HepG2 (cell line): ENCODE results near the gene SMAD3. TPM values are rescaled to one million over a fixed set of nuclear protein-coding genes. Genes with fewer than 3 reads are reported as not detected.

Experiments used
- ATAC-seq: fragments of 200-7000 bp; cut with Tn5 transposase; 3 replicates; pipeline ENCODE4 v1.9.1; 2020; ENCODE audit warnings: mild to moderate bottlenecking, moderate library complexity
- BruUV-seq: library from RNA; stranded (reverse); fragments of 400-500 nt; replicated peaks from 2 replicates; lab custom pipeline; 2021; lab: Mats Ljungman, UMichigan
- CTCF ChIA-PET: fragments of 300-600 bp; formaldehyde crosslinking; extraction: SDS; loops from one replicate; lab custom pipeline; 2021; ENCODE audit warnings: low total read pairs, inconsistent platforms, low intra/inter-chr PET ratio; lab: Yijun Ruan, JAX
- POLR2A ChIA-PET: fragments of 350-600 bp; sonication (Branson Sonifier 250); formaldehyde crosslinking; loops from one replicate; lab custom pipeline; 2020; ENCODE audit warnings: antibody characterized with exemption, inconsistent platforms; lab: Yijun Ruan, JAX
- DNase-seq: peaks from one replicate; pipeline ENCODE4 v3.0.0-alpha.2; 2015; ENCODE audit warnings: low spot score
- FAIRE-seq: peaks from 3 replicates; lab custom pipeline; 2011; peaks lifted over from hg19 to GRCh38; lab: Jason Lieb, UNC
- H2AFZ ChIP-seq: one replicate; pipeline ENCODE4 v1.6.1; 2011; ENCODE audit warnings: low read length, inconsistent platforms
- H3K27ac ChIP-seq: fragments of 300-600 bp; 3 replicates; pipeline ENCODE4 v1.8.0; 2011; ENCODE audit warnings: mixed run types, mild to moderate bottlenecking, mixed read lengths, low read length, inconsistent platforms; ENCODE audit not compliant: insufficient read depth; ENCODE audit errors: extremely low read length
- H3K27me3 ChIP-seq, 2 experiments: fragments of 200-600 bp in 1 of 2; 2 replicates in 1 of 2; 3 replicates in 1 of 2; pipeline versions ENCODE4 v1.6.0 to v1.8.0; 2011; ENCODE audit warnings: low read length in 2 of 2, mild to moderate bottlenecking in 2 of 2, moderate library complexity in 2 of 2, inconsistent platforms in 1 of 2; ENCODE audit not compliant: insufficient read depth in 2 of 2, control insufficient read depth in 1 of 2
- H3K36me3 ChIP-seq, 2 experiments: fragments of 200-600 bp in 1 of 2; replicated peaks in 1 of 2; 2 replicates in 1 of 2; 3 replicates in 1 of 2; pipeline versions ENCODE4 v1.5.1 to v1.8.0; 2011; ENCODE audit warnings: low read length in 2 of 2, inconsistent platforms in 1 of 2; ENCODE audit not compliant: insufficient read depth in 2 of 2, control insufficient read depth in 1 of 2
- H3K4me1 ChIP-seq: 2 replicates; pipeline ENCODE4 v1.5.1; 2012; ENCODE audit warnings: low read length, inconsistent platforms; ENCODE audit not compliant: insufficient read depth
- H3K4me2 ChIP-seq: 2 replicates; pipeline ENCODE4 v1.6.0; 2011; ENCODE audit warnings: low read depth, low read length, inconsistent platforms
- H3K4me3 ChIP-seq, 3 experiments: fragments of 200-600 bp in 1 of 3; sonication (generic), shearing (Covaris generic) in 1 of 3; replicated peaks in 1 of 3; 2 replicates each; pipeline ENCODE4 v1.5.1; 2011 to 2016; ENCODE audit warnings: low read length in 3 of 3, inconsistent platforms in 2 of 3, low read depth in 2 of 3, mild to moderate bottlenecking in 2 of 3, control low read depth in 1 of 3, mixed read lengths in 1 of 3; ENCODE audit not compliant: insufficient read depth in 1 of 3
- H3K79me2 ChIP-seq: one replicate; pipeline ENCODE4 v1.6.1; 2011; ENCODE audit warnings: low read length, inconsistent platforms; ENCODE audit not compliant: insufficient read depth
- H3K9ac ChIP-seq: 2 replicates; pipeline ENCODE4 v1.6.0; 2011; ENCODE audit warnings: mild to moderate bottlenecking, low read depth, low read length, inconsistent platforms; ENCODE audit not compliant: insufficient read depth
- H3K9me3 ChIP-seq: 2 replicates; pipeline ENCODE4 v1.5.1; 2012; ENCODE audit warnings: mild to moderate bottlenecking, low read length
- H4K20me1 ChIP-seq: 2 replicates; pipeline ENCODE4 v1.6.0; 2011; ENCODE audit warnings: inconsistent platforms, mild to moderate bottlenecking, low read length, moderate library complexity; ENCODE audit not compliant: insufficient read depth
- BCL6 ChIP-seq: IDR thresholded peaks from 2 replicates; pipeline ENCODE4 v1.6.1; 2016; ENCODE audit warnings: missing genetic modification reagents, missing compliant biosample characterization
- CREB1 ChIP-seq, 2 experiments: fragments of 450-650 bp in 1 of 2; IDR thresholded peaks; 2 replicates each; pipeline ENCODE4 v1.6.1; 2016 to 2017; ENCODE audit warnings: control low read depth in 1 of 2, mild to moderate bottlenecking in 1 of 2, missing compliant biosample characterization in 1 of 2, missing genetic modification characterization in 1 of 2
- DBP ChIP-seq: sonication (generic); formaldehyde crosslinking; IDR thresholded peaks from 2 replicates; pipeline ENCODE4 v1.4.0; 2020; ENCODE audit warnings: missing genetic modification reagents; ENCODE audit errors: not compliant biosample characterization
- FOXK2 ChIP-seq: fragments of 450-650 bp; IDR thresholded peaks from 2 replicates; pipeline ENCODE4 v1.6.1; 2016
- HBP1 ChIP-seq: IDR thresholded peaks from 2 replicates; pipeline ENCODE4 v1.6.1; 2016; ENCODE audit warnings: low read depth, control low read depth
- HDAC1 ChIP-seq: sonication (generic); formaldehyde crosslinking; IDR thresholded peaks from 2 replicates; pipeline ENCODE4 v1.5.1; 2020; ENCODE audit warnings: mild to moderate bottlenecking, missing genetic modification reagents
- HMGXB3 ChIP-seq: sonication (generic); formaldehyde crosslinking; IDR thresholded peaks from 2 replicates; pipeline ENCODE4 v1.4.0; 2020; ENCODE audit warnings: missing genetic modification reagents, borderline replicate concordance
- PAWR ChIP-seq: sonication (generic); formaldehyde crosslinking; IDR thresholded peaks from 2 replicates; pipeline ENCODE4 v1.4.0; 2020; ENCODE audit warnings: missing genetic modification reagents, mild to moderate bottlenecking, borderline replicate concordance
- SUZ12 ChIP-seq: fragments of 150-350 bp; IDR thresholded peaks from 2 replicates; pipeline ENCODE4 v1.6.1; 2014; ENCODE audit warnings: low read depth, low read length
- ZC3H13 ChIP-seq: sonication (generic); formaldehyde crosslinking; IDR thresholded peaks from 2 replicates; pipeline ENCODE4 v1.8.1; 2023; ENCODE audit warnings: mild to moderate bottlenecking, missing genetic modification reagents, moderate library complexity
- ZNF34 ChIP-seq: sonication (generic); formaldehyde crosslinking; IDR thresholded peaks from 2 replicates; pipeline ENCODE4 v1.4.0; 2020; ENCODE audit warnings: mild to moderate bottlenecking, missing genetic modification reagents, borderline replicate concordance
- ZNF720 ChIP-seq: sonication (generic); formaldehyde crosslinking; IDR thresholded peaks from 2 replicates; pipeline ENCODE4 v1.4.0; 2020; ENCODE audit warnings: missing genetic modification reagents
- ZNF766 ChIP-seq: sonication (generic); formaldehyde crosslinking; IDR thresholded peaks from 2 replicates; pipeline ENCODE4 v1.5.0; 2020; ENCODE audit warnings: missing genetic modification reagents, borderline replicate concordance
- ZNF800 ChIP-seq: sonication (generic); formaldehyde crosslinking; IDR thresholded peaks from 2 replicates; pipeline ENCODE4 v1.4.0; 2020; ENCODE audit warnings: missing genetic modification reagents
- WGBS: methylation state at CpG from one replicate; pipeline ENCODE4 v1.1.6; 2017; ENCODE audit warnings: low lambda C conversion rate; 5-methylcytosine and 5-hydroxymethylcytosine counted together
- in situ Hi-C: cut with HindIII; loops from 2 replicates; pipeline ENCODE4 v1.10.0; 2017; ENCODE audit warnings: low pct_unique_long_range_greater_than_20kb; ENCODE audit not compliant: extremely low pct_ligation_motif_present
- intact Hi-C: fragments of 100-400 bp; cut with micrococcal nuclease; formaldehyde crosslinking; loops from one replicate; pipeline ENCODE4 v1.10.0; 2022; ENCODE audit not compliant: unreplicated experiment
- polyA plus RNA-seq, 8 experiments: library from polyadenylated mRNA; depleted of rRNA in 3 of 8; stranded (reverse) in 7 of 8; unstranded in 1 of 8; fragments of >200 nt; fragmentation: Illumina TruSeq in 4 of 8; extraction: Trizol in 4 of 8; gene quantifications; 2 replicates each; pipeline versions ENCODE4 v1.2.1 to v1.2.3, GENCODE V29; 2011 to 2016; ENCODE audit warnings: low read depth in 4 of 8, missing spikeins in 1 of 8, mixed read lengths in 1 of 8; ENCODE audit not compliant: insufficient read depth in 1 of 8
- total RNA-seq, 5 experiments: library from RNA; depleted of rRNA; stranded (reverse); fragments of >200 nt; fragmentation: Illumina TruSeq; extraction: Trizol; gene quantifications; 2 replicates each; pipeline ENCODE4 v1.2.3, GENCODE V29; 2016; ENCODE audit warnings: low read depth in 1 of 5

The SMAD3 gene
- total and polyA plus RNA-seq, 2 of the 13 experiments (the other 11 are each of a cell fraction or from before 2014, with no cell fraction given): 8.6 to 56.3 TPM

- Histone ChIP-seq H3K9ac (peak overlapping the region; percentile 27), H3K9me3 (no peaks in the 10 kb centered on the region), H2AFZ (no peak overlapping the region), H3K79me2 (peaks cover 52% of the 10 kb centered on the region), H3K27ac (peak overlapping the region; percentile 52), H3K4me1 (peaks cover 67% of the 10 kb centered on the region), H3K4me3 (peak overlapping the region in 2 of 3 experiments; percentile 20 to 31; a peak in 2 of 6 replicates), H4K20me1 (peaks cover 47% of the 10 kb centered on the region), H3K4me2 (peak overlapping the region; percentile 65), H3K27me3 (no peaks in the 10 kb centered on the region), H3K36me3 (peaks cover 7 to 9% of the 10 kb centered on the region in 2 experiments; a peak in 3 of 5 replicates)
- BruUV-seq: no TSS peak
- peak; percentile 70 for FAIRE-seq
- ChIA-PET POLR2A (interaction anchor here (0.6 to 2.0 kb wide), 4 partner anchors 14 to 91 kb away, joined by 3 to 6 read pairs (median 4); no protein-coding TSS in a partner anchor), CTCF (no interaction called here)
- 16% methylated on average over 16 of the region's 16 CpGs for WGBS
- intact Hi-C loops (no loop called here), in situ Hi-C loops (no loop called here)
- peak; percentile 64 for ATAC-seq
- DNase-seq: peak; percentile 94
- TF ChIP-seq ZNF720 (CRISPR knock-in tag) (no peak), ZNF766 (CRISPR knock-in tag) (no peak), FOXK2 (no peak), SUZ12 (no peak), ZNF34 (no peak), HBP1 (CRISPR knock-in tag) (no peak), BCL6 (CRISPR knock-in tag) (peak; percentile 37; the same call in 1 of the 2 replicates), PAWR (CRISPR knock-in tag) (no peak), HDAC1 (CRISPR knock-in tag) (0 out of 2 replicates have a peak, but pooled peaks have one; percentile 32), DBP (CRISPR knock-in tag) (no peak), HMGXB3 (CRISPR knock-in tag) (no peak), ZC3H13 (CRISPR knock-in tag) (no peak), CREB1 (IDR thresholded peaks at IDR 0.05) (no peak), CREB1 (CRISPR knock-in tag; IDR thresholded peaks at IDR 0.05) (no peak; the same call in 1 of the 2 replicates), ZNF800 (CRISPR knock-in tag) (0 out of 2 replicates have a peak, but pooled peaks have one; percentile 31)
These were observed 84.8 kb downstream of the SMAD3 start for GRCh38 chr15:67150023-67150860.
